GM19099 (cell line): Measurements from ENCODE around the gene PGAM1.
A peak's percentile ranks its signal among the peaks of the same experiment; 100 is the strongest.

Experiments
- POLR2A ChIP-seq: IDR thresholded peaks from 3 replicates; pipeline ENCODE4 v1.6.1; 2011; ENCODE audit warnings: low read depth; ENCODE audit not compliant: insufficient read length; ENCODE audit errors: extremely low read depth

PGAM1 gene

GRCh38 chr10:97425964-97426775, at the start of gene PGAM1:
PGAM1 (plus strand) TSS chr10:97426191; CDS start chr10:97426308, 117 bp downstream.
- TF ChIP-seq POLR2A = peak; percentile 69

- TF ChIP-seq POLR2A = no peak
Measured at GRCh38 chr10:97376413-97376812, 49.6 kb upstream of the PGAM1 start.

GRCh38 chr10:97378933-97379921, 46.8 kb upstream of the PGAM1 start:
- no peak for TF ChIP-seq POLR2A

- no peak for TF ChIP-seq POLR2A
Measured at GRCh38 chr10:97380516-97380915, 45.5 kb upstream of the PGAM1 start.

GRCh38 chr10:97381626-97382025, 44.4 kb upstream of the PGAM1 start:
- no peak for TF ChIP-seq POLR2A

GRCh38 chr10:97383159-97383558, 42.8 kb upstream of the PGAM1 start:
- TF ChIP-seq POLR2A = no peak

GRCh38 chr10:97384156-97384555, 41.8 kb upstream of the PGAM1 start:
- no peak for TF ChIP-seq POLR2A

- TF ChIP-seq POLR2A = no peak
Measured at GRCh38 chr10:97384641-97385040, 41.4 kb upstream of the PGAM1 start.

- TF ChIP-seq POLR2A = no peak
Measured at GRCh38 chr10:97385565-97385964, 40.4 kb upstream of the PGAM1 start.

GRCh38 chr10:97388152-97388551, 37.8 kb upstream of the PGAM1 start:
- TF ChIP-seq POLR2A = no peak

GRCh38 chr10:97390091-97390490, 35.9 kb upstream of the PGAM1 start:
- TF ChIP-seq POLR2A = no peak

- no peak for TF ChIP-seq POLR2A
Measured at GRCh38 chr10:97393034-97393573, 32.9 kb upstream of the PGAM1 start.

GRCh38 chr10:97396056-97396455, 29.9 kb upstream of the PGAM1 start:
- no peak for TF ChIP-seq POLR2A

- no peak for TF ChIP-seq POLR2A
Measured at GRCh38 chr10:97399843-97400545, 26.0 kb upstream of the PGAM1 start.
